ENCODE measurements around the gene NFATC4. TPM values are rescaled to one million over a fixed set of nuclear protein-coding genes. Genes with fewer than 3 reads are reported as not detected.

NFATC4 gene
- total RNA-seq, 1 donor from 2014 or later = 11.4 TPM

GRCh38 chr14:24427537-24428508, 59.8 kb downstream of the NFATC4 start:
- no peak for TF ChIP-seq CTCF (IDR thresholded peaks at IDR 0.05; ENCODE audit: partially characterized antibody, unreplicated experiment)
- no peaks in the 10 kb centered on the region for H3K9me3 Mint-ChIP-seq (ENCODE audit: unreplicated experiment)
- no peaks in the 10 kb centered on the region for H3K36me3 Mint-ChIP-seq (ENCODE audit: unreplicated experiment)
- H3K4me3 Mint-ChIP-seq (ENCODE audit: unreplicated experiment) = no peak overlapping the region
- DNase-seq = no peak
- no peak overlapping the region for H3K27ac Mint-ChIP-seq (ENCODE audit: unreplicated experiment)
- no peaks in the 10 kb centered on the region for H3K27me3 Mint-ChIP-seq (ENCODE audit: unreplicated experiment)
- no peaks in the 10 kb centered on the region for H3K4me1 Mint-ChIP-seq (ENCODE audit: low read depth, unreplicated experiment)

DNA sequence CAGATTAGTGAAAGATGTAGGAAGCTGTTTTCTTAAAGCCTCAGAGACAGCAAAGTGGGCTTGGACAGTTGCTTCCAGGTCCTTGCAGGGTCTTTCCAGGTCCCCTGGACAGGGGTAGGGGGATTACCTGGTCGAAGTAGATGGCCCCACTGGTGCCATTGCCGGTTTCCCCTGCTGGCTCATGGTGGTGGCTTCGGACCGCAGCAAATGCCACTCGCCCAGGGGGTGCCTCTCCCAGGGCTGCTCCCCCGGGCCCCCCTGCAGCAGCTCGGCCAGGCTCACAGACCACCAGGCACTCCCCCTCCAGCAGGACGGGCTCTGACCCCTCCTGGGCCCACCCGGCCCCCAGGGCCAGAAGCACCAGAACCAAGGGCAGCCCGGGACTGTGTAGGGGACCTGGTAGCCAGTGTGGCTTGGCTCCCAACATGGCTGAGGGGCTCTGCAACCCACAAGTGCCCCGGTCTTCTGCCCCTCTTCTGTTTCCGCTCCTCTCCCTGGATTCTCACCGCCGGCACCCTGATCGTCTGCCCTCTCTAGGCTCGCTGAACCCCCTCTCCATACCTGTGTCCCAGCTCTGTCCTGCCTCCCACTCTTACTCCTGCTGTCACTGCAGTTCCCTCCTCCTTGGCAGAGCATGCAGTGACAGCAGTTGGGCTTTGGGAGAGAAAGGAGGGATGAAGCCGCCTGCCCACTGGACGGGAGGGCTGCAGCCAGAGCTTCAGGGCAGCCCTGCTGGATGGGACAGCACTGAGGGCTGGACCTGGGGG, 60.8 kb downstream of the NFATC4 start:
- Mint-ChIP-seq H3K27me3 (ENCODE audit: unreplicated experiment) (no peaks in the 10 kb centered on the region), H3K27ac (ENCODE audit: unreplicated experiment) (no peak overlapping the region), H3K36me3 (ENCODE audit: unreplicated experiment) (no peaks in the 10 kb centered on the region), H3K4me3 (ENCODE audit: unreplicated experiment) (peak overlapping the region; percentile 83), H3K4me1 (ENCODE audit: low read depth, unreplicated experiment) (no peaks in the 10 kb centered on the region), H3K9me3 (ENCODE audit: unreplicated experiment) (no peaks in the 10 kb centered on the region)
- DNase-seq = no peak
- TF ChIP-seq CTCF (IDR thresholded peaks at IDR 0.05; ENCODE audit: partially characterized antibody, unreplicated experiment) = no peak

Other genes with a start within 250 kb of the NFATC4 start
- 0.66 TPM for gene FITM1, start 237.5 kb upstream of the NFATC4 start, total RNA-seq (ENCODE audit: unreplicated experiment)
- 35.7 TPM for gene PSME1, start 232.0 kb upstream of the NFATC4 start, total RNA-seq (ENCODE audit: unreplicated experiment)
- 18.1 TPM for gene EMC9, start 226.6 kb upstream of the NFATC4 start, total RNA-seq (ENCODE audit: unreplicated experiment)
- gene PSME2, start 221.6 kb upstream of the NFATC4 start, total RNA-seq (ENCODE audit: unreplicated experiment) = 58.9 TPM
- 88.2 TPM for gene RNF31, start 220.7 kb upstream of the NFATC4 start, total RNA-seq (ENCODE audit: unreplicated experiment)
- gene IRF9, start 206.9 kb upstream of the NFATC4 start, total RNA-seq (ENCODE audit: unreplicated experiment) = 31.0 TPM
- gene REC8, start 196.1 kb upstream of the NFATC4 start, total RNA-seq (ENCODE audit: unreplicated experiment) = 136 TPM
- gene IPO4, start 179.4 kb upstream of the NFATC4 start, total RNA-seq (ENCODE audit: unreplicated experiment) = 25.5 TPM
- 35.0 TPM for gene TM9SF1, start 172.7 kb upstream of the NFATC4 start, total RNA-seq (ENCODE audit: unreplicated experiment)
- not detected for gene TSSK4, start 162.5 kb upstream of the NFATC4 start, total RNA-seq (ENCODE audit: unreplicated experiment)
- gene CHMP4A, start 154.7 kb upstream of the NFATC4 start, total RNA-seq (ENCODE audit: unreplicated experiment) = 32.4 TPM
- 25.5 TPM for gene MDP1, start 152.1 kb upstream of the NFATC4 start, total RNA-seq (ENCODE audit: unreplicated experiment)
- 169 TPM for gene NEDD8, start 135.8 kb upstream of the NFATC4 start, total RNA-seq (ENCODE audit: unreplicated experiment)
- gene GMPR2, start 135.3 kb upstream of the NFATC4 start, total RNA-seq (ENCODE audit: unreplicated experiment) = 55.8 TPM
- 67.0 TPM for gene TINF2, start 125.6 kb upstream of the NFATC4 start, total RNA-seq (ENCODE audit: unreplicated experiment)
- gene TGM1, start 105.0 kb upstream of the NFATC4 start, total RNA-seq (ENCODE audit: unreplicated experiment) = 4.2 TPM
- 30.3 TPM for gene RABGGTA, start 96.6 kb upstream of the NFATC4 start, total RNA-seq (ENCODE audit: unreplicated experiment)
- 25.1 TPM for gene DHRS1, start 68.4 kb upstream of the NFATC4 start, total RNA-seq (ENCODE audit: unreplicated experiment)
- 29.2 TPM for gene NOP9, start 68.3 kb upstream of the NFATC4 start, total RNA-seq (ENCODE audit: unreplicated experiment)
- gene CIDEB, start 60.2 kb upstream of the NFATC4 start, total RNA-seq (ENCODE audit: unreplicated experiment) = 1.8 TPM
- 8.9 TPM for gene LTB4R2, start 58.0 kb upstream of the NFATC4 start, total RNA-seq (ENCODE audit: unreplicated experiment)
- 7.1 TPM for gene LTB4R, start 56.7 kb upstream of the NFATC4 start, total RNA-seq (ENCODE audit: unreplicated experiment)
- not detected for gene ADCY4, start 33.1 kb upstream of the NFATC4 start, total RNA-seq (ENCODE audit: unreplicated experiment)
- gene RIPK3, start 28.2 kb upstream of the NFATC4 start, total RNA-seq (ENCODE audit: unreplicated experiment) = not detected
- gene NYNRIN, start 30.8 kb downstream of the NFATC4 start, total RNA-seq (ENCODE audit: unreplicated experiment) = 33.5 TPM
- gene CBLN3, start 61.5 kb downstream of the NFATC4 start, total RNA-seq (ENCODE audit: unreplicated experiment) = 0.51 TPM
- gene KHNYN, start 61.8 kb downstream of the NFATC4 start, total RNA-seq (ENCODE audit: unreplicated experiment) = 28.9 TPM
- 70.4 TPM for gene SDR39U1, start 74.6 kb downstream of the NFATC4 start, total RNA-seq (ENCODE audit: unreplicated experiment)
- gene CMA1, start 140.1 kb downstream of the NFATC4 start, total RNA-seq (ENCODE audit: unreplicated experiment) = not detected
- gene CTSG, start 208.1 kb downstream of the NFATC4 start, total RNA-seq (ENCODE audit: unreplicated experiment) = not detected
- not detected for gene GZMH, start 241.5 kb downstream of the NFATC4 start, total RNA-seq (ENCODE audit: unreplicated experiment)

Data from glutamatergic neuron (in vitro differentiated cells).